GM10266 (cell line): ENCODE results near the gene LPIN1.
A peak's percentile ranks its signal among the peaks of the same experiment; 100 is the strongest.
"Not testable (repeated sequence)": the region's sequence is repeated elsewhere in the genome, so short reads cannot be mapped to it uniquely, and the experiment has no call there.

ENCODE experiments used
- DNase-seq: peaks from one replicate; pipeline ENCODE4 v3.0.0; 2012; ENCODE audit errors: extremely low spot score
- TF ChIP-seq, protein P1 (sequence below): IDR thresholded peaks from 2 replicates; pipeline ENCODE4 v1.5.1; 2012; ENCODE audit warnings: mild to moderate bottlenecking, low read depth; ENCODE audit not compliant: control insufficient read depth, insufficient read depth; ENCODE audit errors: missing control alignments

LPIN1 gene

DNA sequence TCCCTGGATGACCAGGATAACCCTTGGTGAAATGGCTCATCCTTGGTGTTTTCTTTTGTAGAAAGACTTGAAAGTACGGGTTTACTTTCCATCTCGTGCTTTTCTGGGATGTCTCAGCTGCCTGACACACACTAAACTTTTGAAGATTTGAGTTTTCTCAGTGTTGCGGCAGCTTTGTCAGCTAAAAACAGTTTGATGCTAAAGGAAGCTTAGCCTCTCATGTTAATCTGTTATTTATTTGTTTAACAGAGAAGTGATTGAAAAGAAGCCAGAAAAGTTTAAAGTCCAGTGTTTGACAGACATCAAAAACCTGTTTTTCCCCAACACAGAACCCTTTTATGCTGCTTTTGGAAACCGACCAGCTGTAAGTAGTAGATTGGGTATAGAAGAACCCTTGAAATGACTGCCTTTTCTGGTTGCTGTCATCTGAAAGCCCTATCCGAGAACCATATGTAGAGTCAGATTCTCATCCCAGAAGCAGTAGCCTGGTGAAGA, 72.8 kb downstream of the LPIN1 start:
- TF ChIP-seq, protein P1, sequence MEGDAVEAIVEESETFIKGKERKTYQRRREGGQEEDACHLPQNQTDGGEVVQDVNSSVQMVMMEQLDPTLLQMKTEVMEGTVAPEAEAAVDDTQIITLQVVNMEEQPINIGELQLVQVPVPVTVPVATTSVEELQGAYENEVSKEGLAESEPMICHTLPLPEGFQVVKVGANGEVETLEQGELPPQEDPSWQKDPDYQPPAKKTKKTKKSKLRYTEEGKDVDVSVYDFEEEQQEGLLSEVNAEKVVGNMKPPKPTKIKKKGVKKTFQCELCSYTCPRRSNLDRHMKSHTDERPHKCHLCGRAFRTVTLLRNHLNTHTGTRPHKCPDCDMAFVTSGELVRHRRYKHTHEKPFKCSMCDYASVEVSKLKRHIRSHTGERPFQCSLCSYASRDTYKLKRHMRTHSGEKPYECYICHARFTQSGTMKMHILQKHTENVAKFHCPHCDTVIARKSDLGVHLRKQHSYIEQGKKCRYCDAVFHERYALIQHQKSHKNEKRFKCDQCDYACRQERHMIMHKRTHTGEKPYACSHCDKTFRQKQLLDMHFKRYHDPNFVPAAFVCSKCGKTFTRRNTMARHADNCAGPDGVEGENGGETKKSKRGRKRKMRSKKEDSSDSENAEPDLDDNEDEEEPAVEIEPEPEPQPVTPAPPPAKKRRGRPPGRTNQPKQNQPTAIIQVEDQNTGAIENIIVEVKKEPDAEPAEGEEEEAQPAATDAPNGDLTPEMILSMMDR = no peak
- DNase-seq = no peak

DNA sequence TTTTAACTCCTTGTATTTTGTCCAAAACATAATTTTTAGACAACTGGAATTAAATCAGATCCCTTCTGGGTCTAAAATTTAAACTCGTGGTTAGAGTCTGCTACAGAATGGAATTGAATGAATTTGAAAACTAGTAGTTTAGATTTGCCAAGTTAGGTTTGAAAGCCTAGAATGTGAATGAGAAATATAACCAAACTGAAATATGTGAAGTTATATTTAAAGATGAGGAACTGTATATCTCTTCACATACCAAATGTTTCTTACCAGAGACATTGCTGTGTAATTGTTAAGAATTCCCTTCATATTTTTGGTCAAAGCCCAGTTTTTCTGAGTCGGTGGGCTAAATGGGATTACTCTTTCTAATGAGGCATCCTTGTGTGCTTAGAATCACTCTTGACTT, 74.2 kb downstream of the LPIN1 start:
- DNase-seq = no peak
- TF ChIP-seq, protein P1 = no peak

DNA sequence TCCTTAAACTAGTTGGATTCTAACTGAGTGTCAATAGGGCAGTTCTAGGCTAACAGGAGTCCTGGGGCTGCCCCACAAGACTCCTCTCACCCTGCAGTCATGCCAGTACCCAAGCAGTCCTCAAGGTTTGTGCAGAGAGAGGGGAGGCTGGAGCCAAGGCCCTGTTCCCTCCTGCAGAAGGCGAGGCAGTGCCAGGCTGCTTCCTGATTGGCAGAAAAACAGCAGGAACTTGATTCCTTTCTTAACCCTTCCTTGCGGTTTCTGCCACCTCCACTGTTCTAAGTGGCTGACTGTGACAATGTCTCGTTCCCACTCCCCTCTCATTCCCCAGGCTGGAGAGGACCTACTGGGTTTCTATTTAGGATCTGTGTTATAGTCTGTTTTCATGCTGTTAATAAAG, 75.3 kb downstream of the LPIN1 start:
- no peak for DNase-seq
- TF ChIP-seq, protein P1 = no peak

DNA sequence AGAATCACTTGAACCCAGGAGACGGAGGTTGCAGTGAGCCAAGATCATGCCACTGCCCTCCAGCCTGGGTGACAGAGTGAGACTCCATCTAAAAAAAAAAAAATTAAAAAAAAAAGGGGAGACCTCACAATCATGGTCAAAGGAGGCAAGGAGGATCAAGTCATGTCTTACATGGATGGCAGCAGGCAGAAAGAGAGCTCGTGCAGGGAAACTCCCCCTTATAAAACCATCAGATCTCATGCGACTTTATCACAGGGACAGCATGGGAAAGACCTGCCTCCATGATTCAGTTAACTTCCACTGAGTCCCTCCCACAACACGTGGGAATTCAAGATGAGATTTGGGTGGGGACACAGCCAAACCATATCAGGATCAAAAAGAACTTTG, 75.9 kb downstream of the LPIN1 start:
- DNase-seq = not testable (repeated sequence)

DNA sequence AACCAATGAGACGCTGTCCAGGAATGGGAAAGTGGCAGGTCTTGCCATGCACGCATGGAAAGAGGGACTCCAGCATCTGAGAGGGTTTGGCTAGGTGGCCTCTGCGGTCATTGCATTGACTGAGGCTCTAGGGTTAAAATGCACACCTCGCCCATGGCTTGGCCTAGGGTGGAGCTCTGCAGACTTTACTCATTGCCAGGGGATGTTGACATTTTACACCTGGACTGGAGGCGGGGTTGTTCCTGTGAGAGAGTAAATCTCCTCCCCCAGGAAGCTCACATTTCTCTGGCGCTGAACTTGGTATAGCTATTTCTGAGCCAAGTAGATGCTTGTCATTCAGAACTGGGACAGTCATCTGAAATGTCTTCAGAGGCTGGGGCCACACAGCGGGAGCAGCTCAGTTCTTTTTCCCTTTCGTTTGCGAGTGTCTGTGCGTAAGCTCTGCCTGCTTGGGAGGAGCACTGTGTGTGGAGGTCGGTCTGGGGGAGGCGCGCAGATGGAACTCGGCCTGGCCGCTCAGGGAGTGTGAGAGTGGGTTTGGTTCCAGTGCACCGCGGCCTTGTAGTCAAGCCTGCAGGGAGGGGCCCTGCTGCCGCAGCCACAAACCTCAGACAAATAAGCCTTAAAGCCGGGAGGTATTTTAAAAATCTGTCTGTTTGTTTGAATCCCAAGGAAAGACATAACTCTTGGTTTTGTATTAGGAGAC, 76.5 kb downstream of the LPIN1 start:
- no peak for DNase-seq

DNA sequence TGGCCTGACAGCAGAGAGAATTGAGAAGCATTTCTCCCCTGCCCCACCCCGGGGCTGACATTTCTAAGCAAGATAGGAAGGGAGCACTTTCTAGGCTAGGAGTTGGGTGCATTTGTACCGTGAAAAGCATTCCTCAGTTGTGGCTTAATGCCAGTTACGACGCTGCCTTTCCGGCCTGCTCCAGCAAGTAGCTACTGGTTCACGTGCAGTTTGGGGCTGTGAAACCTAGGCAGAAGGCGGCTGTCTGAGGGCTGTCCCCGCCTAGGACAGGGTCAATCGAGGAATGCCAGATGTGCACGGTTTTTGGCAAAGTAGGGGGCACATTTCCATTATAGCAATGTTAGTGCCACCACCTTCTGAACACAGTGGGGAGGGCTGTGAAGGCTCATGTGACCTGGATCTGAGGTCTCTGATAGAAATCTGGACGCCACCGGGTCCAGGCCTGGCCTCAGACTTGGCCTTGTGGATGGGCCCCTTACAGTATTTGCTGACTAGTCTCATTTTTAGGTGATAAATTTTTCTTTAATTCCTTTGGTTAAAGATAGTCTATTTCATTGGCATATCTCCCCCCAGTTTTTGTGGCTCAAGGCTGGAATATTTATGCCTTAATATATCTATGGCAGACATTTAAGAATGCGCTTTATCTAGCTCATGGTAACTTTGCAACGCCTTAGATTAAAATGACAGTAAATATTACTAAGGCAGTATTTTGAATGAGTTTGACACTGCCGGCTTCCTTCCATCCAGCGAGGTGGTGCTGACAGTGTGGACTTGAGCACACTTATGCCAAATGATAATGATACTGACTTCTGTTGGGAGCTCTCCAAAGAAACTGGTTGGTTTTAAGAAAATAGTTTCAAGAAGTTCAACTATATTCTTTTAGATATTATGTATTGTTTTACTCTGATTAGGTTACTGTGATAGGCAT, 78.7 kb downstream of the LPIN1 start:
- DNase-seq = no peak
- TF ChIP-seq, protein P1 = no peak

More for the DNA sequence above, 76.5 kb downstream of the LPIN1 start:
- TF ChIP-seq, protein P1 = no peak

DNA sequence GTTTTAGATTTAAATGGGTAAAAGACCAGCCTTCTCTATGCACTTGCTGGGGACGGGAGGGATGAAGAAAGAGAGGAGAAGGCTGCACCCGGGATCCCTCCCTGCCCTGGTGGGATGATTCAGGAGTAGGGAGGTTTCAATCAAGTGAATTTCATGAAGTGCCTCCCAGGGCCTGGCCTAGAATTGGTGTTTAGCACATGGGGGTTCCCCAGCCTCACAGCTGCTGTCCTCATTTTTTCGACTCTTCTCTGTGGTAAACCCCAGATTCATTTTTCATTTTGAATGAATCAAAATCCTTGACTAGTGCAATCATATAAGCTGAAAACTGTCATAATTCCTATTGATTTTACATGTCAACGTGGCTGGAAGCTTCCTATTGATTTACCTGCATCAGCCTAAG, 81.1 kb downstream of the LPIN1 start:
- TF ChIP-seq, protein P1 = no peak
- peak; percentile 47 for DNase-seq
